ENCODE results near the gene KCP.

Gene KCP

GRCh38 chr7:128876978-128877755 is 33.3 kb downstream of the KCP start:
- DNase-seq (ENCODE audit: insufficient read length, low spot score): no peak
- no peak for FAIRE-seq
- TF ChIP-seq POLR2A (IDR thresholded peaks at IDR 0.05; ENCODE audit: low read depth, low read length): no peak

GRCh38 chr7:128876586-128876977 is 33.9 kb downstream of the KCP start:
- no peak for TF ChIP-seq POLR2A (IDR thresholded peaks at IDR 0.05; ENCODE audit: low read depth, low read length)
- DNase-seq (ENCODE audit: insufficient read length, low spot score): no peak
- FAIRE-seq: no peak

DNA sequence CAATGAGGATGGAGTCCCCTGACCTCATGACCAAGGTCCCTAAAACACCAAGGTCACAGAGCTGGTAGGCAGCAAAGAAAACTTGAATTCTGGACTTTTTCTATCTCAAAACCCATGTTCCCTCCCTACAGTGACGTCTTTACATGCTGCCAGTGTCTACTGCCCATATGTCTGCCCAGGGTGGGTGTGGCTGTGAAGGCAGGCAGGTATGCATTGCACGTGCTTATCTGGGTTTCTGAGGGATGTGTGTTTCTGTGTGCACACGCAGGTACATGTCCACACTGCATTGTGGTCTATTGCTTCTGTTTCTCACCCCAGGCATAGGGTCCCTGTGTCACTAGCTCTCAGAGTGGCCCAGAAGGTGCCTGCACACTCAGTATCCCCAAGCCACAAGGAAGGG is 34.4 kb downstream of the KCP start:
- FAIRE-seq (no peak), DNase-seq (ENCODE audit: insufficient read length, low spot score) (no peak)
- no peak for TF ChIP-seq POLR2A (IDR thresholded peaks at IDR 0.05; ENCODE audit: low read depth, low read length)

- no peak for TF ChIP-seq POLR2A (IDR thresholded peaks at IDR 0.05; ENCODE audit: low read depth, low read length)
- DNase-seq (ENCODE audit: insufficient read length, low spot score): no peak
- no peak for FAIRE-seq
Observed at GRCh38 chr7:128875523-128875948, 35.0 kb downstream of the KCP start.

DNA sequence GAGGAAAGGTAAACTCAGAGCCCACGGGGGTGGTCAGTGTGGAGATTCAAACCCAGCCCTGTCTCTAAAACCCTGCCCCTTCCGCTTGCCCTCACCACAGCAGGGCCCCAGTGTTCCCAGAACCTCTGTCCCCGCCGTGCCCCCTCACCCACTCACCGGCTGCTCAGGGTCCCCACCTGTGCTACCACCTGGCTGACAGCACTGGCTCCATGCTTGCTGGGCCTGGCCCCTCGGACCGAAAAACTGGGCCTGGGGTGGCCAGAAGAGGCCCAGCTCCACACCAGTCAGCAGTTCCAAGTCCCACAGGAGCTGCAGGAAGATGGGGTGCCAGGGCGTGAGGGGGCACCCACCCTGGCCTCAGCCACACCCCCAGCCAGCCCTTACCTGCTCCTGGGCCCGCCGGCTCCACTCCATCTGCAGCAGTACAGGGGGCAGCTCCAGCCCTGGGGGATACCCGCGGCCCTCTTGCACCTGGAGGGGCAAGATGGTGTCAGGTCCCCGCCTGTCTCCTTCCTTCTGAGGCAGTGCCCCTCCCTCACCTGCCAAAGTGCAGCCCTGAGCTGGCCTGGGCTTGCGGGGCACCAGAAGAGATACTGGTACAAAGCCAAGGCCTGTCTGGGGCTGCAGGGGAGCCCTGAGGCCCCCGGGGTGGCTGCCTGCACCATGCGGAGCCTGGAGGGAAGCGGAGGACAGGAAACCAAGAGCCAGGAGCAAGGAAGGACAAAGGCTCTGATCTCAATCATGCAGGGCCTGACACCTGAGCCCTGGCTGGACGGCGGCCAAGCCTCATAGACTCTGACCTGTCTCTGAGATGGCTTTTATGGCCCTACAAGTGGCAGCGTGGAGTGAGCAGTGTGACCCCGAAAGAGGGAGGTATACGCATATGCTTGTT is 36.1 kb downstream of the KCP start:
- no peak for DNase-seq (ENCODE audit: insufficient read length, low spot score)
- no peak for FAIRE-seq
- no peak for TF ChIP-seq POLR2A (IDR thresholded peaks at IDR 0.05; ENCODE audit: low read depth, low read length)

GRCh38 chr7:128873234-128873633 is 37.3 kb downstream of the KCP start:
- no peak for FAIRE-seq
- DNase-seq (ENCODE audit: insufficient read length, low spot score): no peak
- no peak for TF ChIP-seq POLR2A (IDR thresholded peaks at IDR 0.05; ENCODE audit: low read depth, low read length)

DNA sequence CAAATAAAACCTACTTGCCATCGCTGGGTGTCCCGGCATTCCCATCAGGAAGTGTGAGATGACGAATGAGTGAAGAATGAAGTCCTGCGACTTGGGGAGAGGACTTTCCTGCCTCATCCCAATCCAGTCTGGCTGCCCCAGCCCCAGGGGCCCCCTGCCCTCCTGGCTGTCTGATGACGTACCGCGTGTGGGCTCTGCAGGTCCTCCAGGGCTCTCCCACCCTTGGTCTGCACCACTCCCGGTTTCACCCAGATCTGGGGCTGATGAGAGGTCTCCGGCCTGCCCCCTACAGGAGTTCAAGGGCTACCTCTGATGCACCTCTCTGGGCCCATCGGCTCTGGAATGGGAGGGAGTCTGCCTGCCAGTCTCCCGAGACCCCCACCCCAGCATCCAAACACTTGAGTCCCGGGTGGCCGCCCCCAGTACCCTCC is 38.1 kb downstream of the KCP start:
- no peak for DNase-seq (ENCODE audit: insufficient read length, low spot score)
- FAIRE-seq: no peak
- TF ChIP-seq POLR2A (IDR thresholded peaks at IDR 0.05; ENCODE audit: low read depth, low read length): no peak

GRCh38 chr7:128871050-128871449 is 39.5 kb downstream of the KCP start:
- DNase-seq (ENCODE audit: insufficient read length, low spot score) (no peak), FAIRE-seq (no peak)
- TF ChIP-seq POLR2A (IDR thresholded peaks at IDR 0.05; ENCODE audit: low read depth, low read length): no peak

DNA sequence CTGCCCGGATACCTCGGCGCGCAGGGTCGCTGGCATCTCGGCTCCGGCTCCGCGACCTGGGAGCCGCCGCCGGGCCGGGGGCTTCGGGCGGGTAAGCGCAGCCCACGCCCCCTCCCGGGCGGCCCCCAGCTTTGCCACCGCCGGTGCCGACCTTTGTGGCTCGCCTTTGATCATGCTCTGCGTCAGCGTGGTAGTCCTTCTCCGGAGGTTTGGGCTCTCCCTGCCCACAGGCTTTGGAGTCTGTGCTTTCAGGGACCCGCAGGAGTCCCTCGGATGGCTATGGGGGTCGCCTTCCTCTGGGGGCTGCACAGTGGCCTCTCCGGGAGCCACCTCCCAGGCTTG is 40.6 kb downstream of the KCP start:
- TF ChIP-seq POLR2A (IDR thresholded peaks at IDR 0.05; ENCODE audit: low read depth, low read length): no peak
- FAIRE-seq: no peak
- no peak for DNase-seq (ENCODE audit: insufficient read length, low spot score)

- DNase-seq (ENCODE audit: insufficient read length, low spot score) (no peak), FAIRE-seq (no peak)
- TF ChIP-seq POLR2A (IDR thresholded peaks at IDR 0.05; ENCODE audit: low read depth, low read length): no peak
Observed at GRCh38 chr7:128869138-128869943, 41.2 kb downstream of the KCP start.

GRCh38 chr7:128868624-128869137 is 41.8 kb downstream of the KCP start:
- FAIRE-seq (no peak), DNase-seq (ENCODE audit: insufficient read length, low spot score) (no peak)
- TF ChIP-seq POLR2A (IDR thresholded peaks at IDR 0.05; ENCODE audit: low read depth, low read length): no peak

DNA sequence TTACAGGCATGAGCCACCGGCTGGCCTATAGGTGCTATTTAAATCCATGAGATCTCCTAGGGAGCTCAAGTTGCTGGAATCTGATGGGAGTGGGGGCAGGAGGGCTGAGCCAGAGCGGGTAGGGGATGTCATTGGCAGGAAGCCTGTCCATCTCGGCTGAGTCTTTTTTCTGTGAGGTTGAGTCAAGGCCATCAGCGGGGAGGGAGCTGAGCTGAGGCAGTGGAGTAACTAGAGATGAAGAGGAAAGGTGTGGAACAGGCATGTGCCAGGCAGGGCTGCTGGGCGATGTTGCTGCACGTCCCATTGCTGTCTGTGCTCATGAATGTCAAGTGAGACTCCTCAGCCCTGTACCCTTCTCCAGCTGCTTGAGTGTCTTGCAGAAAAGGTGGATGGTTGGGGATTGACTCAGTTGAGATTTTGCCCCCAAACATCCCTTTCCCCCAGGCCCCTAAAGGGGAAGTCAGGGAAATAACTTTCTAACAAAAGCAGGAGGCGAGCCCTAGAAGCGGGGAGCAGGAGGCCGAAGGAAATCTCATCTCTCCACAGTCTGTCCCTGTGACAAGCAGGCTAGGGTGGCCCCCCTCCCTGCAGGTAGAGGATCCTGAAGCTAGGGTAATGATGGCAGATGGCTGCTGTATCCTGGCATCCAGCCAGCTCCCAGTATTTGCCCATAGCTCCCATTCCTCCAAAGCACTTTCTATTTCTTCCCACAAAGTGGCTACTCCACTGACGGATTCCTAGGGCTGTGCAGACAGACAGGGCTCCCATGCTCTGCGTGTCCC is 42.5 kb downstream of the KCP start:
- DNase-seq (ENCODE audit: insufficient read length, low spot score): no peak
- no peak for FAIRE-seq
- no peak for TF ChIP-seq POLR2A (IDR thresholded peaks at IDR 0.05; ENCODE audit: low read depth, low read length)

GRCh38 chr7:128867241-128867640 is 43.3 kb downstream of the KCP start:
- no peak for TF ChIP-seq POLR2A (IDR thresholded peaks at IDR 0.05; ENCODE audit: low read depth, low read length)
- DNase-seq (ENCODE audit: insufficient read length, low spot score) (no peak), FAIRE-seq (no peak)

All from H54 (cell line).